GM19463 (cell line): ENCODE results near the gene OPRD1.
"Not testable (repeated sequence)": the region's sequence is repeated elsewhere in the genome, so short reads cannot be mapped to it uniquely, and the experiment has no call there.

ENCODE experiments used
- ATAC-seq: cut with Tn5 transposase; IDR thresholded peaks from one replicate; pipeline ENCODE4 v1.9.1; 2021; ENCODE audit warnings: mild to moderate bottlenecking, moderate library complexity; ENCODE audit not compliant: unreplicated experiment

The OPRD1 gene

GRCh38 chr1:28840928-28841544 lies 29.1 kb downstream of the OPRD1 start:
- no peak for ATAC-seq

- no peak for ATAC-seq
These were observed 34.0 kb downstream of the OPRD1 start for GRCh38 chr1:28845786-28846543.

- not testable (repeated sequence) for ATAC-seq
These were observed 35.2 kb downstream of the OPRD1 start for GRCh38 chr1:28847207-28847606.

GRCh38 chr1:28848416-28848815 lies 36.4 kb downstream of the OPRD1 start:
- ATAC-seq: no peak

GRCh38 chr1:28853093-28853742 lies 41.2 kb downstream of the OPRD1 start:
- no peak for ATAC-seq

GRCh38 chr1:28854406-28854805 lies 42.4 kb downstream of the OPRD1 start:
- ATAC-seq: not testable (repeated sequence)

GRCh38 chr1:28855046-28855445 lies 43.1 kb downstream of the OPRD1 start:
- no peak for ATAC-seq

GRCh38 chr1:28855469-28855951 lies 43.5 kb downstream of the OPRD1 start:
- no peak for ATAC-seq

- no peak for ATAC-seq
These were observed 44.0 kb downstream of the OPRD1 start for GRCh38 chr1:28855969-28856368.

- peak; percentile 53 for ATAC-seq
These were observed 48.5 kb downstream of the OPRD1 start for GRCh38 chr1:28860332-28861073.

GRCh38 chr1:28862571-28863403 lies 50.8 kb downstream of the OPRD1 start:
- no peak for ATAC-seq

- no peak for ATAC-seq
These were observed 52.7 kb downstream of the OPRD1 start for GRCh38 chr1:28864695-28865094.

- no peak for ATAC-seq
These were observed 54.2 kb downstream of the OPRD1 start for GRCh38 chr1:28865997-28866650.

GRCh38 chr1:28867850-28868249 lies 55.9 kb downstream of the OPRD1 start:
- no peak for ATAC-seq

GRCh38 chr1:28869952-28870351 lies 58.0 kb downstream of the OPRD1 start:
- ATAC-seq: no peak

- no peak for ATAC-seq
These were observed 59.8 kb downstream of the OPRD1 start for GRCh38 chr1:28871631-28872401.

GRCh38 chr1:28875134-28875533 lies 63.2 kb downstream of the OPRD1 start:
- ATAC-seq: not testable (repeated sequence)

GRCh38 chr1:28877132-28877781 lies 65.3 kb downstream of the OPRD1 start:
- no peak for ATAC-seq

GRCh38 chr1:28878796-28879195 lies 66.8 kb downstream of the OPRD1 start:
- ATAC-seq: no peak
